ENCODE data around the gene RAX2.
"Not testable (repeated sequence)": the region's sequence is repeated elsewhere in the genome, so short reads cannot be mapped to it uniquely, and the experiment has no call there.

Gene RAX2

DNA sequence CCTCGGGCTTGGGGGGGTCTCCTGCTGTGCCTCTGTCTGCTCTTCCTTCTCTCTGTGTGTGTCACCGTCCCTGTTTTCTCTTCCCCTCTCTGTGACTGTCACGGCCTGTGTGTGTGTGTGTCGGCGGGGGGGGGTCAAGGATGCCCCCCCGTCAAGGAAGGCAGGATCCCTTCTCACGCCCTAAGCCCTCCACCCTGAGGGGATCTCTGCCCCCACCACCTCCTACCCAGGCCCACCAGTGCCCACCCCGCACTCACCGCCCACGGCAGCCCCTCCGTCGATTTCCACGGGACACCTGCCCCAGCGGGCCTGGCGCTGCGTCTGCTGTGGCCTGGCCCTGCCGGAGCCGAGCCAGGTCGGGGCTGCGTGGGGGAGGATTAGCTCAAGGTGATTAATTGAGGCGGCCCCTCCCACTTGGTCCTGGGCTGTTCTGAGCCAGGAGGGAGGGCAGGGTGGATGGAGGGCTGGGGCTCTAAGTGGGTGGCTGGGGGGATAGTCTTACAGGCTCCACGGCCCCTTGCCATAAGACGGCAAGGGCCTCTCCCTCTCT, at the start of gene RAX2:
Gene RAX2, minus strand, starts transcription at position 323 of the 550 bp plus-strand sequence. CDS start 486 bp downstream, outside the sequence.
- DNase-seq: no peak

DNA sequence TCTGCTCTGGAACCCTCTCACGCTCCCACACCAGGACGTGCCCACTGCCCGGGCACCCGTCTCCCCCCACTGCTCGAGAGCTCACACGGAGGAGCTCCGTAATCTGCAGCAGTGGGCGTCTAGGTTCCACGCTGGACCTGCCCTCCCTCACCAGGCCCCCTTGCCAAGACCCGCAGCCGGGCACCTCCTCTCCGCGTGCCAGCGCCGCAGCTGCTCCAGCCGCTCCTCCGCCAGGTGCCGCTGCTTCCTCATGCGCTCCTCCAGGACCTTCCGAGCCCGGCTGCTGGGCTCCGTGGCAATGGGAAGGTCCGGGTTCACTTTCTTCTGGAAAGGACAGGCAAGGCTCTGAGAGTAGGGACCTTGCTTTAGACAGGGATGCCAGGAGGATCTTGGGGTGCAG, 49.1 kb upstream of the RAX2 start:
- no peak for DNase-seq

DNA sequence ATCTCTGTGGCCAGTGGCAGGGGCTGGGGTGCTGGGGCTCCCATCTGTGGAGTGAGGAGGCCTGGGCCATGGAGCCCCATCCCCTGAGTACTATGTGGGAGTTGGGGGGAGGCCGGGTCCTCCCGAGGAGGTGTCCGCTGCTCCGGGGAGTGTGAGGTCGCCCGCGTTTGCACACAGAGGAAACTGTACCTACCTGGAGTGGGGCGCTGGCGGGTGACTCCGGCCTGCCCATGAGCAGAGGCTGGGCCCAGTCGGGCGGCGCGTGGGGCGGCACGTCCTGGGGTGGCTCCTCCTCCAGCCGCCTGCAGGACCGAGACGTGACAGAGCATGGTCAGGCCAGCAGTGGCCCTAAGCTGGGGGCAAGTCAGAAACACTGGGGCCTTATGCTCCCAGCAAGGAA, 48.0 kb upstream of the RAX2 start:
- DNase-seq: no peak

DNA sequence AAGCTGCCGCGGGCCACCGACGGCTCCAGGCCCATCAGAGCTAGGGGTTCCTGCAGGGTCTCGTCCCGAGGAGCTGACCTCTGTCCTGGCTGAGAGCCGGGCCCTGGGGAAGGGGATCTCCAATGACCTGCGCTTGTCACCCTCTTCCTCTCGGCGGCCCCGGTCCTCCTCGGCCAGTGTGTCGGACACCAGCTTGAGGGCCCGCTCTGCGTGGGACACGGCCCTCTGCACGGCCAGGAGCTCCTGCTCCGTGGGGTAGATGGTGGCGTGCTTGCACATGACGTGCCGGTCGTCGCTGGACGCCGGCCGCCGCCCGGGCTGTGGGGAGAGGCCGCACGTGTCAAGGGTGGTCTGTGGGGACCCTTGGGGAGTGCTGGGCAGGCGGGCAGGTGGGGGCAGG, 46.9 kb upstream of the RAX2 start:
- no peak for DNase-seq

- DNase-seq: no peak
These were observed 46.4 kb upstream of the RAX2 start for GRCh38 chr19:3818466-3818865.

GRCh38 chr19:3817761-3818160, 45.7 kb upstream of the RAX2 start:
- DNase-seq: no peak

- no peak for DNase-seq
These were observed 44.7 kb upstream of the RAX2 start for GRCh38 chr19:3816566-3817218.

DNA sequence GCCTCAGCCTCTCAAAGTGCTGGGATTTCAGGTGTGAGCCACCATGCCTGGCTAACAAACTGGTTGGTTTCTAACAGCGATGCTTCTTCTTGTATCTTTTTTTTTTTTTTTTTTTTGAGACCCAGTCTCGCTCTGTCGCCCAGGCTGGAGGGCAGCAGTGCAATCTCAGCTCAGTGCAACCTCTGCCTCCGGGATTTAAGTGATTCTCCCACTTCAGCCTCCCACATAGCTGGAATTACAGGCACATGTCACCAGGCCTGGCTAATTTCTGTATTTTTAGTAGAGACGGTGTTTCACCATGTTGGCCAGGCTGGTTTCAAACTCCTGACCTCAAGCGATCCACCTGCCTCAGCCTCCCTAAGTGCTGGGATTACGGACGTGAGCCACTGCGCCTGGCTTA, 44.1 kb upstream of the RAX2 start:
- DNase-seq: not testable (repeated sequence)

DNA sequence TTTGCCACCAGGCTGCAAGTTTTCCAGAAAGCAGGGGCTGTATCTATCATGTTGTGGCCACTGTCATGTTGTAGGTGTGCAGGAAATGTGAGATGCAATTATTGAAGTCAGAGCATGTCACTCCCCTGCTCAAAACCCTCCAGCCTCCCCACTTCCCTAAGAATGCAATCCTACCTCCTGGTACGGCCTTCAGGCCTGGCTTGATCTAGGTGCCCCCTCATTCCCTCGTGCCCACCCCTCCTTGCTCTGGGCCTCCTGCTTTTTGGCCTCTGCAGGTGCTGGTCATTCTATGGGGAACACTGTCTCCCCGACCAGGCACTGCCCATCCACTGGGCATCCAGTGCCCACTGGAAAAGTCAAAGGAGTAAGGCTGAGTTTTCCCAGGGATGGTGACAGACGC, 42.6 kb upstream of the RAX2 start:
- DNase-seq: no peak

- no peak for DNase-seq
These were observed 41.7 kb upstream of the RAX2 start for GRCh38 chr19:3813473-3814392.

DNA sequence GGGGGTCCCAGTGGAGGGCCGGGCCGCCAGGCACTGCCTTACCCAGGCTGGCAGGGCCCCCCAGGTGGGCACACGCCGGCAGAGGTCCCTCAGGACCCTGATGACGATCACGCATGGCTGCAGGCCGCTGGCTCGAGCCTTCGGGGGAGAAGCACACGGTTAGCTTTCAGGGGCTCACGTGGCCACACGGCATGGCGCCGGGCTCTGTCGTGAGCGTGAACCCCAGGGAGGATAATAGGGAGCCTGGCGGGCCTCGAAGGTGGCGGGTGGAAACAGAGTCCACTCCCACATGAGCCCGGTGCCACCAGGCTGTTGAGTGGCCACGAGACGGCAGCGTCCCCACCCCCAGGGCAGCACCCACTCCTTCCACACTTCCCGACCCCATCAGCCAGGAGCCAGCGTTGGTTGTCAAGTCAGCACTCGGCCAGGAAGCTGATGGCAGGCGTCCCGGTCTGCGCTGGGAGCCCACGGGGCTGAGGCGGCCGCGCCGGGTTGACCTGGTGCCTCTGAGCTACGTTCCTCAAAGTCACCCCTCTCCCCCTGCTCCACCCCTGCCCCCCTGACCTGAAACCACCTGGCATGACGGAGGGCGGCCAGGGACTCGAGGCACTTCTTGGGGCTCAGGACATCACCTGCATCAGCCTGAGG, 38.8 kb upstream of the RAX2 start:
- no peak for DNase-seq

- no peak for DNase-seq
These were observed 38.1 kb upstream of the RAX2 start for GRCh38 chr19:3809881-3810707.

GRCh38 chr19:3808420-3809143, 36.6 kb upstream of the RAX2 start:
- no peak for DNase-seq

DNA sequence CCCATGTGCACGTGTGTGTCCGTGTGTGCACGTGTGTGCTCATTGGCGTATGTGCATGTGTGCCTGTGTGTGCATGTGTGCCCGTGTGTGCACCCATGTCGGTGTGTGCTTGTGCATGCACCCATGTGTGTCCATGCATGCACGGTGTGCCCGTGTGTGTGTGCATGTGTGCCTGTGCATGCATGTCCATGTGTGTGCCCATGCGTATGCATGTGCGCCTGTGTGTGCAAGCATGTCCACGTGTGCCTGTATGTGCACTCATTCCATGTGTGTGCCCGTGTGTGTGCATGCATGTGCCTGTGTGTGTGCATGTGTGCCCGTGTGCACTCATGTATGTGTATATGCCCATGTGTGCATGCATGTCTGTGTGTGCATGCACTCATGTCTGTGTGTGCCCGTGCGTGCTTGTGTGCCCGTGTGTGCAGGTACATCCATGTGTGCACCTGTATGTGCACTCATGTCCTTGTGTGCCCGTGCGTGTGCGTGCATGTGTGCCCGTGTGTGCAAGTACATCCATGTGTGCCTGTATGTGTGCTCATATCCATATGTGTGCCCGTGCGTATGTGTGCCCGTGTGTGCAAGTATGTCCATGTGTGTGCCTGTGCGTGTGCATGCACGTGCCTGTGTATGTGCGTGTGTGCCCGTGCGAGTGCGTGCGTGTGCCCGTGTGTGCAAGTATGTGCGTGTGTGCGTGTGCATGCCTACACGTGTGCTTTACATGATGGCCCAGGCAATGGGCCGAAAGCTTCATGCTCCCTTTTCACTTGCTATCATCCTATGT, 35.7 kb upstream of the RAX2 start:
- no peak for DNase-seq

DNA sequence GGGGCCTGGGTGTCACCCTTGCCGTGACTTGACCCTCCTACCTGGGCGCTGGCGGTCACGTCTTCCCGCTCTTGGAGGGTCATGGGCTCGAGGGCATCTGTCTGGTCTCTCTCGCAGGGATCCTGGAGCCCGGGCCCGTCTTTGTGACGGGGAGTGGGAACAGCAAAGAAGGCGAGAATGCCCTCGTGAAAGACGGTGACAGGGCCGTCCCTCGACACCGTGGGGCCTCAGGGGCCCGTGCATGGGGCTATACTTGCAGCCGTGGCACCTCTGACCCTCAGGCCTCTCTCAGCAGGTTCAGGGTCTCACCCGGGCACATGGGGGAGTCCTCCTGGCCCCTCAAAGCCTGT, 35.1 kb upstream of the RAX2 start:
- DNase-seq: no peak

GRCh38 chr19:3805859-3806258, 33.8 kb upstream of the RAX2 start:
- no peak for DNase-seq

GRCh38 chr19:3804429-3804828, 32.4 kb upstream of the RAX2 start:
- no peak for DNase-seq

DNA sequence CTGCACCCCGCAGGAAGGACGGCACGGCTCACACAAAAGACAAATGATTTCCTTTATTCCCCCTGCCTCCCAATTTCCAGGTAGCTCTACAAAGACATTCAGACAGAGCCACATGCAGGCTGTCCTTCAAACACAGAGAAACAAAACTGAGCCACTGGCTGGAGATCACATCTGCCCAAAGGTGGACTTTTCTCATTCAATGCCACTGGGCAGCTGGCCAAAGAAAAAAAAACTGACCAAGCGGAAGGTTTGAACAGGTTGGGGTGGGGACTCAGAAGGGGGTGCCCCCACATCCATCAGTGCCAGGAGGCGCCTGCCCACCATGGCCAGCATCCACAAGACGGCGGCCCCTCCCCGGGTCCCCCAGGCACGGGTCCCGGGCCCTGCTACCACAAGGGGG, 32.0 kb upstream of the RAX2 start:
- DNase-seq: no peak

- DNase-seq: no peak
These were observed 31.3 kb upstream of the RAX2 start for GRCh38 chr19:3803114-3803888.

- peak; percentile 49 for DNase-seq
These were observed 29.5 kb upstream of the RAX2 start for GRCh38 chr19:3801412-3802096.

Measured in activated CD4-positive, alpha-beta T cell treated with anti-CD3 and anti-CD28 coated beads, Interleukin-2, amount 50 U/mL, for 1 hour (primary cell).